HG02943 (cell line): ENCODE measurements around the gene ELK4.
A peak's percentile ranks its signal among the peaks of the same experiment; 100 is the strongest.
"Not testable (repeated sequence)": the region's sequence is repeated elsewhere in the genome, so short reads cannot be mapped to it uniquely, and the experiment has no call there.

Source experiments
- ATAC-seq: cut with Tn5 transposase; IDR thresholded peaks from one replicate; pipeline ENCODE4 v1.9.1; 2021; ENCODE audit warnings: mild to moderate bottlenecking, low read depth, moderate library complexity; ENCODE audit not compliant: unreplicated experiment

The ELK4 gene

GRCh38 chr1:205664399-205665017 is 32.7 kb upstream of the ELK4 start:
- no peak for ATAC-seq

- no peak for ATAC-seq
Measured at GRCh38 chr1:205663286-205663936, 31.6 kb upstream of the ELK4 start.

- no peak for ATAC-seq
Measured at GRCh38 chr1:205662791-205663190, 31.0 kb upstream of the ELK4 start.

- no peak for ATAC-seq
Measured at GRCh38 chr1:205662135-205662738, 30.4 kb upstream of the ELK4 start.

- no peak for ATAC-seq
Measured at GRCh38 chr1:205661429-205662134, 29.8 kb upstream of the ELK4 start.

- ATAC-seq = no peak
Measured at GRCh38 chr1:205660361-205660760, 28.6 kb upstream of the ELK4 start.

GRCh38 chr1:205658943-205659581 is 27.3 kb upstream of the ELK4 start:
- no peak for ATAC-seq

GRCh38 chr1:205656236-205656635 is 24.4 kb upstream of the ELK4 start:
- no peak for ATAC-seq

GRCh38 chr1:205652984-205653383 is 21.2 kb upstream of the ELK4 start:
- no peak for ATAC-seq

GRCh38 chr1:205650241-205650640 is 18.4 kb upstream of the ELK4 start:
- no peak for ATAC-seq

GRCh38 chr1:205645519-205645918 is 13.7 kb upstream of the ELK4 start:
- no peak for ATAC-seq

- ATAC-seq = no peak
Measured at GRCh38 chr1:205642679-205643307, 11.0 kb upstream of the ELK4 start.

- ATAC-seq = no peak
Measured at GRCh38 chr1:205639567-205639966, 7.8 kb upstream of the ELK4 start.

- no peak for ATAC-seq
Measured at GRCh38 chr1:205637854-205638468, 6.2 kb upstream of the ELK4 start.

GRCh38 chr1:205636732-205637131 is 4.9 kb upstream of the ELK4 start:
- no peak for ATAC-seq

GRCh38 chr1:205636138-205636530 is 4.3 kb upstream of the ELK4 start:
- ATAC-seq = not testable (repeated sequence)

GRCh38 chr1:205633421-205633976 is 1.7 kb upstream of the ELK4 start:
- ATAC-seq = no peak

- no peak for ATAC-seq
Measured at GRCh38 chr1:205632669-205633169, 908 bp upstream of the ELK4 start.

GRCh38 chr1:205631010-205631767 is 622 bp downstream of the ELK4 start:
- peak; percentile 60 for ATAC-seq
